K562 (cell line): Measurements from ENCODE around the gene ZFP30. TPM values are rescaled to one million over a fixed set of nuclear protein-coding genes. Genes with fewer than 3 reads are reported as not detected.

Source experiments
- CHD7 ChIP-seq: fragments of 200-600 bp; sonication (generic); IDR thresholded peaks from one replicate; pipeline ENCODE4 v1.6.1; 2012; ENCODE audit warnings: mild to moderate bottlenecking, low read depth, low read length, inconsistent platforms
- PBX2 ChIP-seq, 2 experiments: IDR thresholded peaks in 1 of 2; conservative IDR thresholded peaks in 1 of 2; 2 replicates each; pipeline ENCODE4 v1.6.1; 2016; ENCODE audit warnings: low read depth in 2 of 2, mild to moderate bottlenecking in 1 of 2, missing compliant biosample characterization in 1 of 2, missing genetic modification characterization in 1 of 2, moderate library complexity in 1 of 2
- PHTF2 ChIP-seq: fragments of 250-450 bp; sonication (Bioruptor Pico); IDR thresholded peaks from 2 replicates; pipeline ENCODE4 v1.5.0; 2021; ENCODE audit warnings: mild to moderate bottlenecking
- USF2 ChIP-seq: sonication (generic); formaldehyde crosslinking; IDR thresholded peaks from 2 replicates; pipeline ENCODE4 v1.5.0; 2020; ENCODE audit warnings: missing genetic modification reagents
- ZNF740 ChIP-seq, 3 experiments: fragments of 200-800 bp in 1 of 3; sonication (Bioruptor generic) in 1 of 3; sonication (generic) in 1 of 3; formaldehyde crosslinking in 1 of 3; IDR thresholded peaks; 2 replicates each; pipeline versions ENCODE4 v1.6.1 to v1.8.0; 2016 to 2022; ENCODE audit warnings: mild to moderate bottlenecking in 2 of 3, missing compliant biosample characterization in 2 of 3, missing genetic modification characterization in 2 of 3, missing genetic modification reagents in 1 of 3
- polyA plus RNA-seq, 8 experiments: library from polyadenylated mRNA; depleted of rRNA in 4 of 8; stranded (reverse) in 5 of 8; unstranded in 3 of 8; fragments of >200 nt; fragmentation: Nextera tagmentation in 2 of 8; fragmentation: Illumina TruSeq in 1 of 8; extraction: Ambion mirVana in 2 of 8; extraction: Trizol in 1 of 8; gene quantifications; 2 replicates each; pipeline versions ENCODE4 v1.2.1 to v1.2.3, GENCODE V29; 2011 to 2014; ENCODE audit warnings: inconsistent platforms in 1 of 8, missing spikeins in 1 of 8
- total RNA-seq, 7 experiments: library from RNA; depleted of rRNA in 6 of 7; stranded (reverse); fragments of >200 nt in 6 of 7; fragmentation: Illumina TruSeq in 2 of 7; extraction: Trizol in 2 of 7; gene quantifications; 2 replicates each; pipeline versions ENCODE4 v1.2.1 to v1.2.3, GENCODE V29; 2011 to 2021; ENCODE audit warnings: low replicate concordance in 1 of 7
- TF ChIP-seq, protein P1 (sequence below): sonication (generic); formaldehyde crosslinking; IDR thresholded peaks from 2 replicates; pipeline ENCODE4 v1.8.1; 2023; ENCODE audit warnings: mild to moderate bottlenecking, missing genetic modification reagents

Gene ZFP30
- total and polyA plus RNA-seq, 9 of the 15 experiments (the other 6 are each of a cell fraction or from before 2014, with no cell fraction given), result 1.1 to 11.3 (median 4.9) TPM

- TF ChIP-seq CHD7, result no peak
- TF ChIP-seq, protein P1, sequence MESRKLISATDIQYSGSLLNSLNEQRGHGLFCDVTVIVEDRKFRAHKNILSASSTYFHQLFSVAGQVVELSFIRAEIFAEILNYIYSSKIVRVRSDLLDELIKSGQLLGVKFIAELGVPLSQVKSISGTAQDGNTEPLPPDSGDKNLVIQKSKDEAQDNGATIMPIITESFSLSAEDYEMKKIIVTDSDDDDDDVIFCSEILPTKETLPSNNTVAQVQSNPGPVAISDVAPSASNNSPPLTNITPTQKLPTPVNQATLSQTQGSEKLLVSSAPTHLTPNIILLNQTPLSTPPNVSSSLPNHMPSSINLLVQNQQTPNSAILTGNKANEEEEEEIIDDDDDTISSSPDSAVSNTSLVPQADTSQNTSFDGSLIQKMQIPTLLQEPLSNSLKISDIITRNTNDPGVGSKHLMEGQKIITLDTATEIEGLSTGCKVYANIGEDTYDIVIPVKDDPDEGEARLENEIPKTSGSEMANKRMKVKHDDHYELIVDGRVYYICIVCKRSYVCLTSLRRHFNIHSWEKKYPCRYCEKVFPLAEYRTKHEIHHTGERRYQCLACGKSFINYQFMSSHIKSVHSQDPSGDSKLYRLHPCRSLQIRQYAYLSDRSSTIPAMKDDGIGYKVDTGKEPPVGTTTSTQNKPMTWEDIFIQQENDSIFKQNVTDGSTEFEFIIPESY (CRISPR knock-in tag), result 0 out of 2 replicates have a peak, but pooled peaks have one; percentile 27
- TF ChIP-seq PHTF2 (CRISPR knock-in tag), result no peak
- peak; percentile 57 for TF ChIP-seq USF2 (CRISPR knock-in tag)
- TF ChIP-seq PBX2 (CRISPR knock-in tag; IDR thresholded peaks at IDR 0.05; ENCODE audit: low read depth), result peak; percentile 84
- peak; percentile 74 for TF ChIP-seq PBX2 (tag; conservative IDR thresholded peaks at IDR 0.05; ENCODE audit: low read depth)
- TF ChIP-seq ZNF740 (CRISPR knock-in tag; IDR thresholded peaks at IDR 0.05), result no peak
- TF ChIP-seq ZNF740 (tag; IDR thresholded peaks at IDR 0.05), result no peak
Measured at GRCh38 chr19:37655689-37656371, 565 bp upstream of the ZFP30 start (continued).
